NOMO-1 treated with DMSO at 0.1 percent for 48 hours (cell line): ENCODE data around the gene C1orf141.
"Not testable (repeated sequence)": the region's sequence is repeated elsewhere in the genome, so short reads cannot be mapped to it uniquely, and the experiment has no call there.

Source experiments
- DNase-seq: peaks from one replicate; lab custom pipeline; 2025; ENCODE audit not compliant: unreplicated experiment; lab: John Stamatoyannopoulos, UW

Gene C1orf141

GRCh38 chr1:67134695-67135094 lies at the start of gene C1orf141:
TSS of gene C1orf141 (minus strand) at chr1:67134970. CDS start at chr1:67127240, 7,730 bp downstream.
- DNase-seq, result no peak

- no peak for DNase-seq
These were observed 40.8 kb upstream of the C1orf141 start for GRCh38 chr1:67175530-67176087.

- DNase-seq, result no peak
These were observed 40.0 kb upstream of the C1orf141 start for GRCh38 chr1:67174716-67175284.

- no peak for DNase-seq
These were observed 39.2 kb upstream of the C1orf141 start for GRCh38 chr1:67173988-67174387.

GRCh38 chr1:67171978-67172377 lies 37.2 kb upstream of the C1orf141 start:
- DNase-seq, result no peak

- no peak for DNase-seq
These were observed 36.8 kb upstream of the C1orf141 start for GRCh38 chr1:67171574-67171955.

GRCh38 chr1:67170751-67171573 lies 36.2 kb upstream of the C1orf141 start:
- no peak for DNase-seq

GRCh38 chr1:67169932-67170331 lies 35.2 kb upstream of the C1orf141 start:
- no peak for DNase-seq

GRCh38 chr1:67169496-67169895 lies 34.7 kb upstream of the C1orf141 start:
- DNase-seq, result no peak

GRCh38 chr1:67166196-67166595 lies 31.4 kb upstream of the C1orf141 start, which contains the start of gene IL23R:
TSS of gene IL23R (plus strand) at chr1:67166454. CDS start at chr1:67168121, 1,667 bp downstream.
- DNase-seq, result no peak

GRCh38 chr1:67165468-67166041 lies 30.8 kb upstream of the C1orf141 start:
- no peak for DNase-seq

GRCh38 chr1:67162954-67163353 lies 28.2 kb upstream of the C1orf141 start:
- no peak for DNase-seq

- DNase-seq, result no peak
These were observed 24.5 kb upstream of the C1orf141 start for GRCh38 chr1:67159233-67159632.

- no peak for DNase-seq
These were observed 23.6 kb upstream of the C1orf141 start for GRCh38 chr1:67158401-67158800.

GRCh38 chr1:67150931-67151330 lies 16.2 kb upstream of the C1orf141 start:
- DNase-seq, result no peak

GRCh38 chr1:67149179-67149770 lies 14.5 kb upstream of the C1orf141 start:
- DNase-seq, result peak; percentile 77

- no peak for DNase-seq
These were observed 13.9 kb upstream of the C1orf141 start for GRCh38 chr1:67148516-67149178.

- not testable (repeated sequence) for DNase-seq
These were observed 13.2 kb upstream of the C1orf141 start for GRCh38 chr1:67147973-67148372.

- DNase-seq, result no peak
These were observed 11.8 kb upstream of the C1orf141 start for GRCh38 chr1:67146539-67146938.

GRCh38 chr1:67146101-67146500 lies 11.3 kb upstream of the C1orf141 start:
- DNase-seq, result no peak

GRCh38 chr1:67144696-67145095 lies 9.9 kb upstream of the C1orf141 start:
- no peak for DNase-seq
